RWPE2 (cell line): Measurements from ENCODE around the gene RNF207.

Source experiments
- ATAC-seq: fragments of 200-7000 bp; cut with Tn5 transposase; 3 replicates; pipeline ENCODE4 v1.9.1; 2021; ENCODE audit warnings: low read depth
- DNase-seq: peaks from one replicate; pipeline ENCODE4 v3.0.0-alpha.2; 2020; ENCODE audit warnings: low spot score
- H3K27ac ChIP-seq: fragments of 450-650 bp; 2 replicates; pipeline ENCODE4 v1.5.1; 2017; ENCODE audit warnings: mild to moderate bottlenecking; ENCODE audit not compliant: poor library complexity, severe bottlenecking
- H3K27me3 ChIP-seq: fragments of 250-450 bp; sonication (Bioruptor Pico); 2 replicates; pipeline ENCODE4 v1.5.1; 2021; ENCODE audit warnings: mild to moderate bottlenecking, moderate library complexity; ENCODE audit not compliant: insufficient read depth, poor library complexity, severe bottlenecking
- H3K36me3 ChIP-seq: fragments of 250-450 bp; sonication (Bioruptor Pico); 2 replicates; pipeline ENCODE4 v1.5.1; 2020; ENCODE audit warnings: low read depth, mild to moderate bottlenecking, moderate library complexity
- H3K4me1 ChIP-seq: fragments of 250-450 bp; sonication (Bioruptor Pico); 2 replicates; pipeline ENCODE4 v1.5.1; 2021; ENCODE audit warnings: mild to moderate bottlenecking, moderate library complexity; ENCODE audit not compliant: insufficient read depth, poor library complexity, severe bottlenecking
- H3K4me3 ChIP-seq: fragments of 250-450 bp; sonication (Bioruptor Pico); 2 replicates; pipeline ENCODE4 v1.5.1; 2021; ENCODE audit warnings: mild to moderate bottlenecking, moderate library complexity; ENCODE audit not compliant: severe bottlenecking
- H3K9me3 ChIP-seq: fragments of 250-450 bp; sonication (Bioruptor Pico); 2 replicates; pipeline ENCODE4 v1.5.1; 2021; ENCODE audit warnings: mild to moderate bottlenecking, moderate library complexity; ENCODE audit not compliant: severe bottlenecking
- CTCF ChIP-seq: fragments of 450-650 bp; IDR thresholded peaks from one replicate; pipeline ENCODE4 v1.5.1; 2017; ENCODE audit warnings: mild to moderate bottlenecking, moderate library complexity; ENCODE audit not compliant: poor library complexity, severe bottlenecking

Gene RNF207

GRCh38 chr1:6225651-6226050 is 19.7 kb downstream of the RNF207 start:
- Histone ChIP-seq H3K27ac (no peak overlapping the region), H3K9me3 (no peaks in the 10 kb centered on the region), H3K27me3 (no peaks in the 10 kb centered on the region), H3K4me1 (peaks cover 3% of the 10 kb centered on the region), H3K4me3 (no peak overlapping the region), H3K36me3 (peaks cover 84% of the 10 kb centered on the region)
- no peak for ATAC-seq
- TF ChIP-seq CTCF = no peak
- DNase-seq = no peak

DNA sequence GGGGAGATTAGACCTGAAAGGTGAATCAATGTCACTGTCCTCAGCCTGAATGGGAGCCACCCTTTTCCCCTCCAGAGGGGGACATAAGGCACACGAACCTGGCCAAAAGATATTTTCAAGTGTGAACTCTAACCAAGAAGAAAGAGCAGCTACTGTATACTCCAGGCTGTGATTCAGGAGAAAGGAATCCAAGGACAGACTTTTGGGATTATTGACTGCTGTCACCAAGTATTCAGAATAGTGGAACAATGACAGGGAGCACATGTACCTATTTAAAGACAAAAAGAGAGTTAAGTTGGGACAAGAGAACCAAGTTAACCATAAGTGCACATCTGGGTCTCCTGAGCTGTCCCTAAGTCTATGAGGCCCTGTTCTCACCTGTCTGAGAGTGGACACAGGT is 27.5 kb downstream of the RNF207 start:
- Histone ChIP-seq H3K9me3 (no peaks in the 10 kb centered on the region), H3K36me3 (peaks cover 56% of the 10 kb centered on the region), H3K27me3 (no peaks in the 10 kb centered on the region), H3K27ac (no peak overlapping the region), H3K4me1 (peaks cover 7% of the 10 kb centered on the region), H3K4me3 (no peak overlapping the region)
- no peak for ATAC-seq
- TF ChIP-seq CTCF = no peak
- no peak for DNase-seq

DNA sequence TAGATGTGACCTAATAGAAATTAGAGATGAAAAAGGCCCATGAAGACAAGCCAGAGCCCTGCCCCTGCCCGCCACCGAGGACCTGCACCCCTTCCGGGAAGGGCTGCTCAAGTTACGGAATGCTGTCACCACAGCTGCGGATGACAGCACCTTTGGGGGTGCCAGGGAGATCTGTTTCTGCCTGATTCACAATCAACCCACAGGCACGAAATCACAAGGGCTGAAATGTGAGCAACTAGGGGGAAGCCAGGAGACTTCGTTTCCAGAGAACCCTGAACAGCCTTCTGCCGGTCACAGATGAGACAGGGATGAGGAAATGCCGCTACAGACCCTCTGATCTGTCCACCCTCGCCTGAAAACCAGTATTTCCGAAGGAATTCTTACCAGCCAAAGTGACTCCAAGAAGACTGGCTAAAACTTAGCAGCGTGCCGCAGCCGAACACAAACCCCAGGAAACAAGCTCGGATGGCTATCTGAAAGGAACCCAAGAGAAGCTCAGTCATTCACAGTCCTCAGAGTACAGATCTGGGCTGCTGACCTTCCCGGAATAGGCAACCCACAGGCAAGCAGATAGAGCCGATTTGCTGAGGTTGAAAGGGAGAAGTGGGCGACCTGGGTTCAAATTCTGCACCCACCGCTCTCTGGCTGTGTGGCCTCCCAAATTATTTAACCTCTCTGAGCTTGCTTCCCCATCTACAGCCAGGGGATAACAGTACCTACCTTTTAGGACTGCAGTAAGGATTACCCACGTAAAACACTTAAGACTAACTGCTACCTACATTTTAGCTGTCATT is 28.8 kb downstream of the RNF207 start:
- no peak for TF ChIP-seq CTCF
- peak overlapping the region; percentile 100 for H3K4me3 ChIP-seq

GRCh38 chr1:6235296-6235677 is 29.4 kb downstream of the RNF207 start:
- ATAC-seq = 0 out of 3 replicates have a peak, but pooled peaks have one; percentile 11
- peak overlapping the region; percentile 50 for H3K27ac ChIP-seq
- no peak for TF ChIP-seq CTCF
- peaks cover 39% of the 10 kb centered on the region for H3K36me3 ChIP-seq
- H3K9me3 ChIP-seq = no peaks in the 10 kb centered on the region
- H3K4me3 ChIP-seq = peak overlapping the region; percentile 100
- no peaks in the 10 kb centered on the region for H3K27me3 ChIP-seq
- no peak for DNase-seq
- peaks cover 7% of the 10 kb centered on the region for H3K4me1 ChIP-seq

More for the DNA sequence above, 28.8 kb downstream of the RNF207 start:
- Histone ChIP-seq H3K4me1 (peaks cover 7% of the 10 kb centered on the region), H3K27me3 (no peaks in the 10 kb centered on the region), H3K27ac (peak overlapping the region; percentile 50), H3K36me3 (peaks cover 44% of the 10 kb centered on the region), H3K9me3 (no peaks in the 10 kb centered on the region)
- ATAC-seq (peak; percentile 22; the same call in 2 of the 3 replicates), DNase-seq (no peak)

GRCh38 chr1:6237093-6237492 is 31.2 kb downstream of the RNF207 start:
- no peak for ATAC-seq
- peaks cover 7% of the 10 kb centered on the region for H3K4me1 ChIP-seq
- no peak for TF ChIP-seq CTCF

More at GRCh38 chr1:6237093-6237492, 31.2 kb downstream of the RNF207 start:
- Histone ChIP-seq H3K27me3 (peaks cover 13% of the 10 kb centered on the region), H3K27ac (no peak overlapping the region), H3K4me3 (no peak overlapping the region), H3K9me3 (no peaks in the 10 kb centered on the region), H3K36me3 (peaks cover 27% of the 10 kb centered on the region)
- DNase-seq = no peak
